H9 (cell line): ENCODE measurements around the gene GMPR2. TPM values are rescaled to one million over a fixed set of nuclear protein-coding genes. Genes with fewer than 3 reads are reported as not detected.
A peak's percentile ranks its signal among the peaks of the same experiment; 100 is the strongest.

Source experiments
- DNase-seq: peaks from one replicate; pipeline ENCODE4 v3.0.0-alpha.2; 2017
- H2AFZ ChIP-seq: one replicate; pipeline ENCODE4 v1.6.1; 2013; ENCODE audit warnings: mild to moderate bottlenecking, low read length, control low read depth, moderate library complexity
- H2AK5ac ChIP-seq: 2 replicates; pipeline ENCODE4 v1.6.1; 2013; ENCODE audit warnings: low read length, control low read depth, mixed read lengths; ENCODE audit not compliant: insufficient read length
- H2BK120ac ChIP-seq: one replicate; pipeline ENCODE4 v1.6.1; 2013; ENCODE audit warnings: low read depth, mild to moderate bottlenecking, low read length, control low read depth, inconsistent platforms; ENCODE audit not compliant: poor library complexity, severe bottlenecking
- H2BK12ac ChIP-seq: 2 replicates; pipeline ENCODE4 v1.6.1; 2013; ENCODE audit warnings: low read length, control low read depth, mixed read lengths, low read depth; ENCODE audit not compliant: insufficient read length
- H2BK15ac ChIP-seq: 2 replicates; pipeline ENCODE4 v1.6.1; 2013; ENCODE audit warnings: low read depth, low read length, control low read depth
- H2BK20ac ChIP-seq: one replicate; pipeline ENCODE4 v1.6.1; 2013; ENCODE audit warnings: low read depth, mild to moderate bottlenecking, low read length, control low read depth, inconsistent platforms; ENCODE audit not compliant: poor library complexity, severe bottlenecking
- H2BK5ac ChIP-seq: 2 replicates; pipeline ENCODE4 v1.6.1; 2013; ENCODE audit warnings: low read length, control low read depth, mixed read lengths; ENCODE audit not compliant: insufficient read length
- H3K14ac ChIP-seq: 2 replicates; pipeline ENCODE4 v1.6.1; 2013; ENCODE audit warnings: low read length, control low read depth; ENCODE audit not compliant: insufficient read depth
- H3K18ac ChIP-seq: 2 replicates; pipeline ENCODE4 v1.6.1; 2013; ENCODE audit warnings: low read depth, mild to moderate bottlenecking, mixed read lengths, low read length, control low read depth; ENCODE audit not compliant: insufficient read length
- H3K23ac ChIP-seq: 2 replicates; pipeline ENCODE4 v1.6.1; 2013; ENCODE audit warnings: low read length, control low read depth, mixed read lengths, low read depth; ENCODE audit not compliant: insufficient read length
- H3K23me2 ChIP-seq: 2 replicates; pipeline ENCODE4 v1.6.1; 2013; ENCODE audit warnings: low read depth, mild to moderate bottlenecking, mixed read lengths, low read length, control low read depth; ENCODE audit not compliant: insufficient read length, poor library complexity, severe bottlenecking
- H3K27ac ChIP-seq: 2 replicates; pipeline ENCODE4 v1.5.1; 2013; ENCODE audit warnings: low read length, control low read depth, mixed read lengths, low read depth; ENCODE audit not compliant: insufficient read length
- H3K27me3 ChIP-seq: 2 replicates; pipeline ENCODE4 v1.6.1; 2013; ENCODE audit warnings: low read length, control low read depth, inconsistent platforms; ENCODE audit not compliant: insufficient read depth
- H3K4ac ChIP-seq: 2 replicates; pipeline ENCODE4 v1.6.1; 2013; ENCODE audit warnings: low read depth, mild to moderate bottlenecking, control low read depth, inconsistent platforms, low read length, moderate library complexity
- H3K4me1 ChIP-seq: 2 replicates; pipeline ENCODE4 v1.6.1; 2013; ENCODE audit warnings: low read length, control low read depth, inconsistent platforms; ENCODE audit not compliant: insufficient read depth
- H3K4me2 ChIP-seq: 2 replicates; pipeline ENCODE4 v1.6.1; 2013; ENCODE audit warnings: low read length, control low read depth, mixed read lengths; ENCODE audit not compliant: insufficient read length, insufficient read depth
- H3K56ac ChIP-seq: 2 replicates; pipeline ENCODE4 v1.6.1; 2013; ENCODE audit warnings: low read depth, mild to moderate bottlenecking, mixed read lengths, low read length, control low read depth; ENCODE audit not compliant: insufficient read length
- H3K79me1 ChIP-seq: 2 replicates; pipeline ENCODE4 v1.6.1; 2013; ENCODE audit warnings: low read depth, mild to moderate bottlenecking, moderate library complexity, low read length, control low read depth, inconsistent platforms; ENCODE audit not compliant: insufficient read depth, poor library complexity, severe bottlenecking
- H3K79me2 ChIP-seq: 2 replicates; pipeline ENCODE4 v1.6.1; 2013; ENCODE audit warnings: low read length, control low read depth, inconsistent platforms; ENCODE audit not compliant: insufficient read depth
- H3K9ac ChIP-seq: 2 replicates; pipeline ENCODE4 v1.6.1; 2013; ENCODE audit warnings: low read length, control low read depth, mixed read lengths; ENCODE audit not compliant: insufficient read length; ENCODE audit errors: extremely low read depth
- H3K9me3 ChIP-seq: one replicate; pipeline ENCODE4 v1.6.1; 2013; ENCODE audit warnings: low read depth, low read length, inconsistent platforms; ENCODE audit not compliant: control insufficient read depth
- H3T11ph ChIP-seq: one replicate; pipeline ENCODE4 v1.6.1; 2013; ENCODE audit warnings: mild to moderate bottlenecking, low read length, control low read depth, inconsistent platforms
- H4K20me1 ChIP-seq: one replicate; pipeline ENCODE4 v1.6.1; 2013; ENCODE audit not compliant: control insufficient read depth, insufficient read length, insufficient read depth
- H4K5ac ChIP-seq: 2 replicates; pipeline ENCODE4 v1.6.1; 2013; ENCODE audit warnings: low read depth, mild to moderate bottlenecking, mixed read lengths, low read length, control low read depth; ENCODE audit not compliant: insufficient read length
- H4K8ac ChIP-seq: replicated peaks from 2 replicates; pipeline ENCODE4 v1.6.1; 2013; ENCODE audit warnings: low read length, control low read depth, mixed read lengths, low read depth; ENCODE audit not compliant: insufficient read length
- H4K91ac ChIP-seq: 2 replicates; pipeline ENCODE4 v1.6.1; 2013; ENCODE audit warnings: low read depth, mild to moderate bottlenecking, moderate library complexity, mixed read lengths, low read length, control low read depth; ENCODE audit not compliant: insufficient read length
- H3K27ac Mint-ChIP-seq, 3 experiments: 2 replicates in 2 of 3; 3 replicates in 1 of 3; pipeline ENCODE4 v1.8.0; 2020 to 2021; ENCODE audit warnings: mixed read lengths in 3 of 3, mild to moderate bottlenecking in 1 of 3, moderate library complexity in 1 of 3
- H3K27me3 Mint-ChIP-seq: 2 replicates; pipeline ENCODE4 v1.8.0; 2021; ENCODE audit warnings: low read depth, mild to moderate bottlenecking, moderate library complexity, mixed read lengths
- H3K36me3 Mint-ChIP-seq, 3 experiments: 2 replicates in 2 of 3; 3 replicates in 1 of 3; pipeline ENCODE4 v1.8.0; 2020 to 2021; ENCODE audit warnings: low read depth in 3 of 3, mixed read lengths in 3 of 3; ENCODE audit not compliant: insufficient read depth in 1 of 3
- H3K4me1 Mint-ChIP-seq, 2 experiments: 2 replicates each; pipeline ENCODE4 v1.8.0; 2020; ENCODE audit warnings: mixed read lengths in 2 of 2
- H3K4me3 Mint-ChIP-seq, 2 experiments: 2 replicates in 1 of 2; 3 replicates in 1 of 2; pipeline ENCODE4 v1.8.0; 2020 to 2021; ENCODE audit warnings: mild to moderate bottlenecking in 2 of 2, mixed read lengths in 2 of 2, moderate library complexity in 1 of 2
- H3K9me3 Mint-ChIP-seq, 2 experiments: 2 replicates in 1 of 2; 3 replicates in 1 of 2; pipeline ENCODE4 v1.8.0; 2020; ENCODE audit warnings: mild to moderate bottlenecking in 2 of 2, mixed read lengths in 2 of 2, moderate library complexity in 1 of 2
- WGBS: extraction: QIAGEN DNeasy Blood & Tissue Kit; methylation state at CpG from one replicate; pipeline ENCODE4 v1.1.7; 2013; ENCODE audit warnings: missing lambda C conversion rate, low lambda C conversion rate, mixed read lengths; ENCODE audit not compliant: insufficient read length; ENCODE audit errors: extremely low coverage; 5-methylcytosine and 5-hydroxymethylcytosine counted together
- total RNA-seq: library from RNA; stranded (reverse); gene quantifications from 2 replicates; pipeline ENCODE4 v1.2.1, GENCODE V29; 2021
- TF ChIP-seq, protein P1 (sequence below): fragments of 200-600 bp; sonication (generic); conservative IDR thresholded peaks from 3 replicates; pipeline ENCODE4 v1.8.0; 2021; ENCODE audit warnings: antibody characterized with exemption, mild to moderate bottlenecking

GMPR2 gene
- total RNA-seq, 1 experiment from 2014 or later, result 84.7 TPM

GRCh38 chr14:24212924-24213865 is 19.5 kb upstream of the GMPR2 start, which contains the start of gene CHMP4A:
Gene CHMP4A, minus strand, starts transcription at chr14:24213488. Its CDS starts 49 bp downstream, at chr14:24213439.
- Histone ChIP-seq H3K4me1 (no peaks in the 10 kb centered on the region), H4K20me1 (no peaks in the 10 kb centered on the region), H3K4me2 (peak within 1 kb of the TSS; percentile 67), H3T11ph (no peak within 1 kb of the TSS), H2BK12ac (no peak within 1 kb of the TSS), H3K9me3 (no peaks in the 10 kb centered on the region), H2AFZ (no peak within 1 kb of the TSS), H3K23ac (no peak within 1 kb of the TSS), H3K27ac (peak within 1 kb of the TSS; percentile 41), H2AK5ac (no peak within 1 kb of the TSS), H3K79me2 (no peaks in the 10 kb centered on the region), H2BK15ac (no peak within 1 kb of the TSS), H3K4ac (peak within 1 kb of the TSS; percentile 49; the same call in 1 of the 2 replicates), H2BK5ac (peak within 1 kb of the TSS; percentile 61), H3K27me3 (no peaks in the 10 kb centered on the region), H3K79me1 (no peaks in the 10 kb centered on the region), H2BK20ac (no peak within 1 kb of the TSS), H2BK120ac (peak within 1 kb of the TSS; percentile 63), H3K56ac (peak within 1 kb of the TSS; percentile 60), H3K9ac (peak within 1 kb of the TSS; percentile 93), H4K91ac (no peak within 1 kb of the TSS), H3K14ac (peak within 1 kb of the TSS; percentile 94), H4K5ac (no peak within 1 kb of the TSS), H3K18ac (peak within 1 kb of the TSS; percentile 93), H3K23me2 (peaks cover 11% of the 10 kb centered on the region), H4K8ac (no peak within 1 kb of the TSS)
- H3K27ac Mint-ChIP-seq, result peak within 1 kb of the TSS; percentile 88 to 100 (median 100)
- WGBS, result no CpG with 5 or more reads among the region's 53 CpGs
- H3K27me3 Mint-ChIP-seq, result no peaks in the 10 kb centered on the region; the same call in 1 of the 2 replicates
- H3K9me3 Mint-ChIP-seq, result no peaks in the 10 kb centered on the region; a peak in 1 of 5 replicates
- peaks cover 18 to 26% of the 10 kb centered on the region in 2 experiments for H3K4me1 Mint-ChIP-seq
- peak within 1 kb of the TSS; percentile 91 to 96 for H3K4me3 Mint-ChIP-seq
- DNase-seq, result peak; percentile 99
- peaks cover 13 to 43% (median 32%) of the 10 kb centered on the region in 3 experiments; a peak in 6 of 7 replicates for H3K36me3 Mint-ChIP-seq
- TF ChIP-seq, protein P1, sequence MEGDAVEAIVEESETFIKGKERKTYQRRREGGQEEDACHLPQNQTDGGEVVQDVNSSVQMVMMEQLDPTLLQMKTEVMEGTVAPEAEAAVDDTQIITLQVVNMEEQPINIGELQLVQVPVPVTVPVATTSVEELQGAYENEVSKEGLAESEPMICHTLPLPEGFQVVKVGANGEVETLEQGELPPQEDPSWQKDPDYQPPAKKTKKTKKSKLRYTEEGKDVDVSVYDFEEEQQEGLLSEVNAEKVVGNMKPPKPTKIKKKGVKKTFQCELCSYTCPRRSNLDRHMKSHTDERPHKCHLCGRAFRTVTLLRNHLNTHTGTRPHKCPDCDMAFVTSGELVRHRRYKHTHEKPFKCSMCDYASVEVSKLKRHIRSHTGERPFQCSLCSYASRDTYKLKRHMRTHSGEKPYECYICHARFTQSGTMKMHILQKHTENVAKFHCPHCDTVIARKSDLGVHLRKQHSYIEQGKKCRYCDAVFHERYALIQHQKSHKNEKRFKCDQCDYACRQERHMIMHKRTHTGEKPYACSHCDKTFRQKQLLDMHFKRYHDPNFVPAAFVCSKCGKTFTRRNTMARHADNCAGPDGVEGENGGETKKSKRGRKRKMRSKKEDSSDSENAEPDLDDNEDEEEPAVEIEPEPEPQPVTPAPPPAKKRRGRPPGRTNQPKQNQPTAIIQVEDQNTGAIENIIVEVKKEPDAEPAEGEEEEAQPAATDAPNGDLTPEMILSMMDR, result peak; percentile 27; the same call in 1 of the 3 replicates
